ENCODE data around the gene ANKRD30B.
"Not testable (repeated sequence)": the region's sequence is repeated elsewhere in the genome, so short reads cannot be mapped to it uniquely, and the experiment has no call there.

Gene ANKRD30B, protein sequence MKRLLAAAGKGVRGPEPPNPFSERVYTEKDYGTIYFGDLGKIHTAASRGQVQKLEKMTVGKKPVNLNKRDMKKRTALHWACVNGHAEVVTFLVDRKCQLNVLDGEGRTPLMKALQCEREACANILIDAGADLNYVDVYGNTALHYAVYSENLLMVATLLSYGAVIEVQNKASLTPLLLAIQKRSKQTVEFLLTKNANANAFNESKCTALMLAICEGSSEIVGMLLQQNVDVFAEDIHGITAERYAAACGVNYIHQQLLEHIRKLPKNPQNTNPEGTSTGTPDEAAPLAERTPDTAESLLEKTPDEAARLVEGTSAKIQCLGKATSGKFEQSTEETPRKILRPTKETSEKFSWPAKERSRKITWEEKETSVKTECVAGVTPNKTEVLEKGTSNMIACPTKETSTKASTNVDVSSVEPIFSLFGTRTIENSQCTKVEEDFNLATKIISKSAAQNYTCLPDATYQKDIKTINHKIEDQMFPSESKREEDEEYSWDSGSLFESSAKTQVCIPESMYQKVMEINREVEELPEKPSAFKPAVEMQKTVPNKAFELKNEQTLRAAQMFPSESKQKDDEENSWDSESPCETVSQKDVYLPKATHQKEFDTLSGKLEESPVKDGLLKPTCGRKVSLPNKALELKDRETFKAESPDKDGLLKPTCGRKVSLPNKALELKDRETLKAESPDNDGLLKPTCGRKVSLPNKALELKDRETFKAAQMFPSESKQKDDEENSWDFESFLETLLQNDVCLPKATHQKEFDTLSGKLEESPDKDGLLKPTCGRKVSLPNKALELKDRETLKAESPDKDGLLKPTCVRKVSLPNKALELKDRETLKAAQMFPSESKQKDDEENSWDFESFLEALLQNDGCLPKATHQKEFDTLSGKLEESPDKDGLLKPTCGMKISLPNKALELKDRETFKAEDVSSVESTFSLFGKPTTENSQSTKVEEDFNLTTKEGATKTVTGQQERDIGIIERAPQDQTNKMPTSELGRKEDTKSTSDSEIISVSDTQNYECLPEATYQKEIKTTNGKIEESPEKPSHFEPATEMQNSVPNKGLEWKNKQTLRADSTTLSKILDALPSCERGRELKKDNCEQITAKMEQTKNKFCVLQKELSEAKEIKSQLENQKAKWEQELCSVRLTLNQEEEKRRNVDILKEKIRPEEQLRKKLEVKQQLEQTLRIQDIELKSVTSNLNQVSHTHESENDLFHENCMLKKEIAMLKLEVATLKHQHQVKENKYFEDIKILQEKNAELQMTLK (N-terminal part only)

DNA sequence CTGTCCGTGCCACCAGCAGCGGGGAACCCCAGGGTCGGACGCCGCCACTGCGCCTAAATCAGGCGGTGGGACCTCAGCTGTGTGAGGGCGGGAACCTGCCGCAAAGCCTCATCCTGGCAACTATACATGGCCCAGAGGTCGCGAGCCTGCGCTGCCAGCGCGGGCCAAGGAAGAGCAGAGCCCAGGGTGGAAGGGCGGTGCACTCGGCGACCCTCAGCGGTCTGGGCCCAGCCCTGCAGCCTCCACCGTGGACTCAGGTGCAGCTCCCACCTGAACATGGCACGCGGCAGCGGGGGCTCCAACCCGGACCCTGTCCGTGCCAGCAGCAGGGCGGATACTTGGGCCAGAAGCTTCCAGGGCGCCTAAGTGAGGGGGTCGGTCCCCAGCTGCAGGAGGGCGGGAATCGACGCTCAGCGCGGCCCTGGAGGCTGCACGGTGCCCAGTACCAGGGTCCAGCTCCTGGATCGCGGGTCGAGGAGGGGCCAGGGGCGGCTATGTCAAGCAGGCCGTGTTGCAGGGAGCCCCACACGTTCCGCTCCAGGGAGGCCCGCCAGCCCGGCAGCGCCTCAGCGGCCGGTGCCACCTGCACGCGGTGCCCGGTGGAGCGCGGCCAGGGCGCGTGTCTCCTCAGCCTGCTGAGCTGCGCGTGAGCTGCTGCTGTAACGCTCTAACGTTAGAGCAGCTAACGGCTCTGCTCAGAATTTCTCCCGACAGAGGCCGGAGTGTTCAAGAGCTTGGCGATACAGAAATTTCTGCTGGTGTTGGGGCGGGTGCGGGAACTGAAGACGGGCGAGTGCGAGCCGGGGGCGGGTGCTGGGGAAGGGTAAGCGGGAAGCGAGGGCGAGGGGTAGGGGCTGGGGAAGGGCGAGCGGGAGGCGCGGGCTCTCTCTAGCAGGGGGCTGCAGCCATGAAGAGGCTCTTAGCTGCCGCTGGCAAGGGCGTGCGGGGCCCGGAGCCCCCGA, at the start of gene ANKRD30B:
Gene ANKRD30B, plus strand, starts transcription at position 660 of the 962 bp plus-strand sequence. Its CDS starts 248 bp downstream, at position 908.
- peak in 28 of 42 donors; percentile 2 to 59 (median 28) for DNase-seq

DNA sequence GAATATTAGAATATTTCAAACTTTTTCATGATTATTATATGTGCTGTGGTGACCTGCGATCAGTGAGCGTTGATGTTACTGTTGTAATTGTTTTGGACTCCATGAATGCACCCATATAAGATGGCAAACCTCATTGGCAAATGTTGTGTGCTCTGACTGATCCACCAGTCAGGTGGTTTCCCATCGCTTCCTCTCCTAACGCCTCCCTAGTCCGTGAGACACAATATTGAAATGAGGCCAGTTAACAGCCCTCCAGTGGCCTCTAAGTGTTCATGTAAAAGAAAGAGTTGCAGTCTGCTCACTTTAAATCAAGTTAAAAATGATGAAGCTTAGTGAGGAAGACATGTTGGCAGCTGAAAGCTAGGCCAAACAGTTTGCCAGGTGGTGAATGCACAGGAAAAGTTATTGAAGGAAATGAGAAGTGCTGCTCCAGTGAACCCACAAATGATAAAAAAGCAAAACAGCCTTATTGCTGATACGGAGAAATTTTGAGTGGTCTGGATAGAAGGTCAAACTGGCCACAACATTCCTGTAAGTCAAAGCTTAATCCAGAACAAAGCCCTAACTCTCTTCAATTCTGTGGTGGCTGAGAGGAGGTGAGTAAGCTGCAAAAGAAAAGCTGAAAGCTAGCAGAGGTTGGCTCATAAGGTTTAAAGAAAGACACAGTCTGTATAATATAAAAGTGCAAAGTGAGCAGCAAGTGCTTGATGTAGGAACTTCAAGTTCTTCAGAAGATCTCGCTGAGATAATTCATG, 46.5 kb upstream of the ANKRD30B start:
- intact Hi-C loops (cut with DNase I); DNase-seq: not testable (repeated sequence)

More for the DNA sequence above, at the start of gene ANKRD30B:
- intact Hi-C loops (cut with DNase I): no loop called here

DNA sequence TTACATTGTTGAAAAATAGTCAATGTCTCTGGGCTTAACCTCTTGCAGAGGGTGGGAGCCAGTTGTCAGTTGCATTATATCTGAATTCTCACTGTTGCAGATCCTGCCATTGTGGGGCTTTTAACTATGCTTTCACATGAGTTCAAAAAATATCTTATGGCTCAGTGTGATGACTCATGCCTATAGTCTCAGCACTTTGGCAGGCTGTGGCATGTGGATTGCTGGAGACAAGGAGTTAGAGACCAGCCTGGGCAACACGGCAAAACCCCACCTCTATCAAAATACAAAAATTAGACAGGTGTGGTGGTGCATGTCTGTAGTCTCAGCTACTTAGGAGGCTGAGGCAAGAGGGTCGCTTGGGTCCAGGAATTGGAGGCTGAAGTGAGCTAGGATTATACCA, 38.2 kb upstream of the ANKRD30B start:
- DNase-seq; intact Hi-C loops (cut with DNase I): not testable (repeated sequence)

DNA sequence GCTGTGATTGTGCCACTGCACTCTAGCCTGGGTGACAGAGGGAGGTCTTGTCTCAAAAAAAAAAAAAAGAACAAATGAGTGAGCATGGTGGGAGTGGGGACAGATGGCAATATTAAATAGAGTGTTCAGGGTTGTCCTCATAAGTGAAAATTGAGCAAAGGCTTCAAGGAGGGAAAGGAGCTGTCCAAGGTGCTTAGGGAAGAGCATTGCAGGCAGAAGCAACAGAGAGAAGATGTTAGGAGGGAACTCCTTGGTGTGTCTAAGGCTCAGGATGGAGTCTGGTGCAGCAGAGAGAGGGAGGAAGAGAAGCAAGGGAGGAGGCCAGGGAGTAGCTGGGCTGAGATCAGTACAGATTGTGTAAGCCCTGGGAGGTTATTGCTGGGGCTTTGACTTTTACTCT, 26.4 kb upstream of the ANKRD30B start:
- intact Hi-C loops (cut with DNase I); DNase-seq: not testable (repeated sequence)

DNA sequence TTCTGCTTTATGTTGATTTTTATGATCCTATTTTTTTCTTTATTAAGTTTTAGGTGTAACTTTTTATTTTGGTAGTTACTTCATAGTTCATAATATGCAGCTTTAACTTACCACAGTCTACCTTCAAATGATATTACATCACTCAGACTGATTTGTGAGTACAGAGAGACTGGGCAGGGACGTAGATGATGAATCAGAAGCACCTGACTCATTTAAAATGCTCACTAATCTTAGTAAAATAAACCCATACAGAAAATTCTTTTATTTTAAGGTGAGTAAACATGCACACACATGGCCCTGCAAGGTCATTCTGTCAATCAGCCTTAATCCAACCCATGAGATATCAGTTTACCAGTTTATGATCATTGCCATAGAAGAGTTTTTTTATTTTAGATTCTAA, 8.9 kb upstream of the ANKRD30B start:
- DNase-seq; intact Hi-C loops (cut with DNase I): not testable (repeated sequence)

DNA sequence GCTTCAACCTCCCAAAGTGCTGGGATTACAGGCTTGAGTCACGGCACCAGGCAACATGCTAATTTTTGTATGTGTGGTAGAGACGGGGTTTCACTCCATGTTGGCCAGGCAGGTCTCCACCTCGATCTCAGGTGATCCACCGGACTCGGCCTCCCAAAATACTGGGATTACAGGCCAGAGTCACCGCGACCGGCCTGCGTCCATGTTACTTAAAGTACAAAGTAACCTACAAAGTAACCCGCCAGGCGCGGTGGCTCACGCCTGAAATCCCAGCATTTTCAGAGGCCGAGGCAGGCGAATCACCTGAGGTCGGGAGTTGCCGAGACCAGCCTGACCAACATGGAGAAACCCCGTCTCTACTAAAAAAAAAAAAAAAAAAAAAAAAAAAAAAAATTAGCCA, 1.1 kb upstream of the ANKRD30B start:
- no peak for DNase-seq
- intact Hi-C loops (cut with DNase I): no loop called here

DNA sequence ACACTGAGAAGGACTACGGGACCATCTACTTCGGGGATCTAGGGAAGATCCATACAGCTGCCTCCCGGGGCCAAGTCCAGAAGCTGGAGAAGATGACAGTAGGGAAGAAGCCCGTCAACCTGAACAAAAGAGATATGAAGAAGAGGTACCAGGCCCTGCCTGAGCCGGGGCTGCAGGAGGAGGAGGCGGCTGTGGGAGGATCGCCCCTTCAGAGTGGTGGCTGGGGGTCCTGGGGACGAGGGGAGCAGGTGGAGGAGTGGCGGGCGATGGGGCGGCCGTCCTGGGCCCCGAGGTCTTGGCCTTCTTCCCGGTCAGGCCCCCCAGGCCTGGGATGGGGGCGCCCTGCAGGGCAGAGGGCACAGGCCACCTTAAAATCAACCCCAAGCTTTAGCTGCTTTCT, 524 bp downstream of the ANKRD30B start:
- no peak for DNase-seq
- intact Hi-C loops (cut with DNase I): no loop called here

DNA sequence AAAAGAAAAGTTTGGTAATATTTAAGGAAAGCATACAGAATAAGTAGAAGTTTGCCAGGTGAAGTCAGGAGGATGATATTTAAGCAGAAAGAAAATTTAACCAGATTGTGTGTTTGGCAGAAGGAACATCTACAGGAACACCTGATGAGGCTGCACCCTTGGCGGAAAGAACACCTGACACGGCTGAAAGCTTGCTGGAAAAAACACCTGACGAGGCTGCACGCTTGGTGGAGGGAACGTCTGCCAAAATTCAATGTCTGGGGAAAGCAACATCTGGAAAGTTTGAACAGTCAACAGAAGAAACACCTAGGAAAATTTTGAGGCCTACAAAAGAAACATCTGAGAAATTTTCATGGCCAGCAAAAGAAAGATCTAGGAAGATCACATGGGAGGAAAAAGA, 15.6 kb downstream of the ANKRD30B start:
- DNase-seq; intact Hi-C loops (cut with DNase I): not testable (repeated sequence)

DNA sequence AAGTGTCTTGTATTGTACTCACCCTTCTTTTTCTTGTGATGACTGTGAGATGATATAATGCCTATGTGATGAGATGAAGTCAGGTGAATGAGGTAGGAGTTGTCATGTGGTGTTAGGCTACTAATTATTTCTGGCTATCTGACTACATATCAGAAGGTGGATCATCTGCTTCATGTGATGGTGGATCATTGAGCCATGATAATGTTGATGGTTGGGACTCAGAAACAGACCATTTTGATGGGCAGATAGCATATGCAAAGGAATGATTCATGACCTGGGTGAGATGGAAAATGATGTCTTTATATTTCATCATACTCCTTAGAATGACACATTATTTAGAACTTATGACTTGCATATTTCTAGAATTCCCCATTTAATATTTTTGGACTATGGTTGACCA, 19.5 kb downstream of the ANKRD30B start:
- DNase-seq: no peak
- intact Hi-C loops (cut with DNase I): no loop called here

DNA sequence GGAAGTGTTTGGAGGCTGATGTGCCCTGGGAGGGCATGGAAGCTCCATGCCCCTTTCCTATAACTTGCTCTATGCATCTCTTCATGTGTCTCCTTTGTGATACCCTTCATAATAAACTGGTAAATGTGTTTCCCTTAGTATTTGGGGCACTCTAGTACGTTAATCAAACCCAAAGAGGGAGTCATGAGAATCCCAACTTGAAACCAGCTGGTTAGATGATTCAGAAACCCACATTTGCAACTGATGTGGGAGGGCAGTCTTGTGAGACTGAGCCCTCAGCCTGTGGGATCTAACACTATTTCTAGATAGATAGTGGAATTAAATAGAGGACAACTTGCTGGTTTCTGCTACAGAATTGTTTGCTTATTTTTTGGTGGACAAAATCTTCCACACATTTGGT, 20.3 kb downstream of the ANKRD30B start:
- DNase-seq: no peak
- intact Hi-C loops (cut with DNase I): no loop called here

DNA sequence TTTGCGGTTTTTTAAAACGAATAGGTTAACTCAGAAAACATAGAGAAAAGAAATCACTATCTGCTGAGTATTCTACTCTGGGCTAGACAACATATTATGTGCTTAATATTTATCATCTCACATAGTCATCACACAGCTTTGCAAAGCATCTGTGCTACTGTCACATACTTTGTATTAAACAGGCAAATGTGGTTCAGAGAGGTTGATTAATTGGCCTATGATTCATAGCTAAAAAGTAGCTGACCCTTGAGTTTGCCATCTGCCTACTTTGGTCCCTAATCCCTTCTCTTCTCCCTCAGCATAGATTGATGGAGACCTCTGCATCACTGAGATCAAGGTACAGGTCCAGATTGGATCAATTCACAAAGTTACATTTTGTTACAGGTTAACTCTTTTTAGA, 21.4 kb downstream of the ANKRD30B start:
- intact Hi-C loops (cut with DNase I): no loop called here
- DNase-seq: no peak

DNA sequence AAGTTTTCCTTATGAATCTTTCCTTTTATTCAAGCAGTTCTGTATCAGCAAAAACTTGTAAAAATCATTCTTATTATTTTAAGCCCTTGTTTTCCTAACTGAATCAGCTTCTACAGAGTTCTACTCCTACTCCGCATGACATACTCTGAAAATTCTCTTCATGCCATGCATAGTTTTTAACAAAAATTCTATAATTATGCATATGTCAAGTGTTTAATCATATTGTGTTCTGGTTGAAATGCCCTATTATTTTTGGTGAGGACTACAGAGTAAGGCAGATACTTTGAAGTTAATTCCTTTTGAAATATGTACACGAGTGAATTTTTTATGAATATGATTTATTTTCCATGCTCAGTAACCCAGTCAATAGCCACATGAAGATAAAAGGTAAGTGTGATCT, 28.8 kb downstream of the ANKRD30B start:
- DNase-seq: no peak
- intact Hi-C loops (cut with DNase I): no loop called here

DNA sequence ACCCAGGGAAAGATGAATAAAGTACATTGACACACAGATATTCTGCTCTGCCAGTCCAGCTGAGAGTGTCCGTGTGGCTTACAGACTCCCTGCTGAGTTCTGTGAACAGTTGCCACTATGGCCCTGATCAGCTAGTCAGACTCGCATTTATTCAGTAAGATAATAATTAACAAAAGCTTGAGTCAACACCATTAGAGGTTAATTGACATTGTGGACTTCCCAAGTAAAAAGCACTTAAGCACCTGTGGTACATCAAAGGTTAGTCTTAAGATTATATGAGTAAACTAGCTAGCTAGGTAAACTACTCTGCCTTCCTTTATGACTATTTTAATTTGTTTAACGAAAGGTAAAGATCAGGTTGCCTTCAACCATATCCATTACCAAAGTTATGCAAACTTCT, 33.7 kb downstream of the ANKRD30B start:
- DNase-seq: no peak
- intact Hi-C loops (cut with DNase I): no loop called here

DNA sequence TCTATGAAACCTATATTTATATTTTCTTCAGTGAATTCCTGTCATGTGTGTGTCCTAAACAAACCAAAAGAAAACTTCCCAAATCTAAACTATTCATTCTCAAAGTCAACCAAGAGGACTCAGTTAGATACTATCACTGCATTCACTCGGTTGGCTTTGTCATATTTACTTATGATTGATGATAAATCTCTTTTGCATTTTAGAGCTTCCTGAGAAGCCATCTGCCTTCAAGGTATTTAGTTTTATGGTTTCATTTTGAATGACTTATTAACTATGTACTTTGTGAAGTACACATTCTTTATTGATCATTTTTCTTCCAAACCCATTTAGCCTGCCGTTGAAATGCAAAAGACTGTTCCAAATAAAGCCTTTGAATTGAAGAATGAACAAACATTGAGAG, 36.2 kb downstream of the ANKRD30B start:
- intact Hi-C loops (cut with DNase I): no loop called here
- DNase-seq: no peak

DNA sequence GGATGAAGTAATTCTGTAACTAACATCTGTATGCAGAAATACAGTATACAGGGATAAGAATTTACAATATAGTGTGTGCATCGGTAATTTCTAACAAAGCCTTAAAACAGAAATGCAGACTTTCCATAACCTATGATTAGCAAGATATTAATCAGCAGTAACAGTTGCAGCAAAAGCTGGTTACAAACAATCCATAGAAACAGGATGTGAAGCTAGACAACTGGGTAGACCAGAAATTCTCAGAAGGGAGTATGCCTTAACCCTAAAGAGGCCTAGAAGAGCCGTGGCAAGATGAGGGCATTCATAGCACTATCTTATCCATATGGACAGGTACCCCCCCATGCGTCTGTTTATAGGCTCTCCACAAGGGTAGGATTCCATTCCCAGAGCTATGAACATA, 48.9 kb downstream of the ANKRD30B start:
- intact Hi-C loops (cut with DNase I); DNase-seq: not testable (repeated sequence)

DNA sequence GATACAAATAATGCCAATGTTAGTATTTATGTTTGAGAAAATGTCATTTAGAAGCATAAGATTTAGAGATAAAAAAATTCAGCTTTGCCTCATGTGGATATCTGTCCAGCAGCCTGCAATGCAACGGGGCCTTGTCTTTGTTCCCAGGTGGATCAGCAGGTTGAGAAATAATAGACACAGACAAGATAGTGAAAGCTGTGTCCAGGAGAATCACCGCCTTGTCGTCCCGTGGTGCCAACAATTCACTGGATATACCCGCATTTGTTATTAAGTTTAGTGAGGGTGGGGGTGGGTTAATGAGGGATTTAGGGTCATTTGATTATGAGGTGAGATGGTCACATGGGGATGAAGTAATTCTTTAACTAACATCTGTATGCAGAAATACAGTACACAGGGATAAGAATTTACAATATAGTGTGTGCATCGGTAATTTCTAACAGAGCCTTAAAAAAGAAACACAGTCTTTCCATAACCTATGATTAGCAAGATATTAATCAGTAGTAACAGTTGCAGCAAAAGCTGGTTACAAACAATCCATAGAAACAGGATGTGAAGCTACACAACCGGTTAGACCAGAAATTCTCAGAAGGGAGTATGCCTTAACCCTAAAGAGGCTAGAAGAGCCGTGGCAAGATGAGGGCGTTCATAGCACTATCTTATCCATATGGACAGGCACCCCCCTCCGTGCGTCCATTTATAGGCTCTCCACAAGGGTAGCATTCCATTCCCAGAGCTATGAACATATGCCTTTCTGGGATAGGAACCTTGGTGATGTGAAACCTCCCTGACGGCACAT, 50.2 kb downstream of the ANKRD30B start:
- DNase-seq; intact Hi-C loops (cut with DNase I): not testable (repeated sequence)

DNA sequence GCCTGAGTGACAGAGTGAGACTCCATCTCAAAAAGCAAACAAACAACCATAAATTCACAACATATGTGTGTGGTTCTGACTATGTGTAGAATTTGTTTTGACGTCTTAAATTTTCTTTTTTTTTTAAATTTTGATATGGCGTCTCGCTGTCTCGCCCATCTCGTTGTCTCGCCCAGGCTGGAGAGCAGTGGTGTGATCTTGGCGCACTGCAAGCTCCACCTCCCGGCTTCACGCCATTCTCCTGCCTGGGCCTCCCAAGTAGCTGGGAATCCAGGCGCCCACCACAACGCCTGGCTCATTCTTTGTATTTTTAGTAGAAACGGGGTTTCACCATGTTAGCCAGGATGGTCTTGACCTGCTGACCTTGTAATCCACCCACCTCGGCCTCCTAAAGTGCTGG, 63.1 kb downstream of the ANKRD30B start:
- intact Hi-C loops (cut with DNase I); DNase-seq: not testable (repeated sequence)

Measured in head of caudate nucleus (tissue), 42 donors.